Stimulated activated CD4-positive, alpha-beta T cell treated with anti-CD3 and anti-CD28 coated beads, Interleukin-1b, Interleukin-23, amount 100 ng/mL, for 24 hours (primary cell): ENCODE data around the gene BCL7C.
"Not testable (repeated sequence)": the region's sequence is repeated elsewhere in the genome, so short reads cannot be mapped to it uniquely, and the experiment has no call there.

ENCODE experiments used
- DNase-seq, 4 experiments: peaks; one replicate each; pipeline ENCODE4 v3.0.0-alpha.2; 2020; ENCODE audit warnings: low read depth in 4 of 4, low spot score in 1 of 4

Gene BCL7C

DNA sequence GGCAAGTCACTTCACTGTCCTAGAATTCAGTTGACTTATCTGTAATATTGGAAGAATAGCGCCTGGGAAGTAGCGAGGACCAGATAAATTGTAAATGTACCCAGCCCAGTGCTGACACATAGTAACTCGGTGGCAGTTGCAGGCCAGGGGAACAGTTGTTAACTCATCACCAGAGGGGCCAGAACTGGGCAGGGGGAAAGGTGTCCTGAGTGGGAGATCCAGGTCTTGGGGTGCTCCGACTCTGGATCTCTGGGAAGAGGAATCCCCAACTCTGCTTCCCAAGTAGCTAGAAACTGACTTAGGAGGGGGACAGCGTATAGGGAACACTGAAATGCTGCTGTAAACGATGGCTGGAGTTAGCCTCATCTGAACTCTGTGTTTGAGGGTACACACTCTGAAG lies 23.0 kb downstream of the BCL7C start:
- DNase-seq: no peak

DNA sequence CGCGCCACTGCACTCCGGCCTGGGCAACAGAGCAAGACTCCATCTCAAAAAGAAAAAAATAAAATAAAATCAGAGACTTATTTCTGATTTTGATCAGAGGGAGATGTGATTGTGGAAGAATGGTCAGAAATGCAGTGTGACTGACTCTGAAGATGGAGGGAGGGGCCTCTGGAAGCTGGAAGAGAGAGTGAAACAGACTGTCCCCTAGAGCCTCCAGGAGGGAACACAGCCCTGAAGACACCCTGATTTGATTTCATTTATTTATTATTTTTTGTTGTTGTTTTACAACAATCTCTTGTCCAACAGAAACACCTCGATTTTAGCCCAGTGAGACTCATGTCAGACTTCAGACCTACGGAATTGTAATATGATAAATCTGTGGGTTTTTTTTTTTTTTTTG lies 26.1 kb downstream of the BCL7C start:
- no peak for DNase-seq

DNA sequence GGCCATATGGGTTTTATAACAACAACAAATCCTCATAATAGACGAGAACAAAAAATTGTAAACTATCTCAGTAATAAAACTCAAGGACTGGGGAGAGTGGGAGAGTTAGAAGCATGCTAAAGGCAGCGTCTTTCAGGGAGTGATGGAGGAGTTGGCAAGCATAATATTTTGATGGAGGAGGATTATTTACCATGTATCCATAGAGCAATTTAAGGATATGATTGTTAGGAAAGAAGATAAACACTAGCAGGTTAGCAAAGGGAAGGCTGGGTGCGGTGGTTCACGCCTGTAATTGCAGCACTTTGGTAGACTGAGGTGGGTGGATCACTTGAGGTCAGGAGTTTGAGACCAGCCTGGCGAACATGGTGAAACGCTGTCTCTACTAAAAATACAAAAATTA lies 27.8 kb downstream of the BCL7C start:
- DNase-seq: no peak

DNA sequence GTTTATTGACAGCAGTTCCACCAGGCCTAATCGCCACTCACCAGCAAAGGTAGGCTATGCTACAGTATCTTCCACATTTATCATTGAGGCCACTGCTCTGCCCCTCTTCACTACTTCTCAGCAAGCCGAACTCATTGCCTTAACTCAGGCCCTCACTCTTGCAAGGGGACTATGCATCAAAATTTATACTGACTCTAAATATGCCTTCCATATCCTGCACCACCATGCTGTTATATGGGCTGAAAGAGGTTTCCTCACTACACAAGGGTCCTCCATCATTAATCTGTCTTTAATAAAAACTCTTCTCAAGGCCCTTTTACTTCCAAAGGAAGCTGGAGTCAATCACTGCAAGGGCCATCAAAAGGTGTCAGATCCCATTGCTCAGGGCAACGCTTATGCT lies 30.7 kb downstream of the BCL7C start:
- DNase-seq: not testable (repeated sequence)

DNA sequence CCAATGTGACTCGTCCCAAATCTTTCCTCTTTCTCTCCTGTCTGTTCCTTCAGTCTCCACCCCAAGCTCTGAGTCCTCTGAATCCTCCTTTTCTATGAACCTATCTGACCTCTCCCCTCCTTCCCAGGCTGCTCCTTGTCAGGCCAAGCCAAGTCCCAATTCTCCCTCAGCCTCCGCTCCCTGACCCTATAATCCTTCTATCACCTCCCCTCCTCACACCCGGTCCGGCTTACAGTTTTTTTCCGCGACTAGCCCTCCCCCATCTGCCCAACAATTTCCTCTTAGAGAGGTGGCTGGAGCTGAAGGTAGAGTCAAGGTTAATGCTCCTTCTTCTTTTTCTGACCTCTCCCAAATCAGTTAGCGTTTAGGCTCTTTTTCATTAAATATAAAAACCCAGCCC lies 33.1 kb downstream of the BCL7C start:
- DNase-seq: not testable (repeated sequence)

DNA sequence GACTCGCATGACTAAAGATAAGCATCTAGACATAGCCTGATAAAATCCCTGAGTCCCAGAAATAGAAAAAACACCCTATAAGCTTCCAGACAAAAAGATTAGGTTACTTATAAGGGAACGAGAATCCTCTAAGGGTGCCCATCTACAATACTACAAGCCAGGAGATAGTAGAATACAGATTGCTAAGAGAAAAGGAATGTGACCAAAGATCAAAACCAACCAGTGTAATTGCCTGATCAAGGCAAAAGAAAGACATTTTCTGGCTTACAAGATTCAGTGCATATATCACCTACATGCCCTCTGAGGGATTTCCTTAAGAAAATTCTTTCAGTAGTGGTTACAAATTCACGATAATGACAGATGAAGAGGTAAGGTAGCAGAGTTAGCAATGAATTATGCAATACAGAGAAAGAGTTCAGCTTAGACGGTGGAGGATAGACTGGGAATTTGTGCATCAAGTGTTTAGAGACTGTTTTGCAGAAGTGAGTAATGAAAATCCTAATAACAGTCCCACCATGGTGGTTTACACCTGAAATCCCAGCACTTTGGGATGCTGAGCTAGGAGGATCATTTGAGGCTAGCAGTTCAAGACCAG lies 35.0 kb downstream of the BCL7C start:
- DNase-seq: no peak

DNA sequence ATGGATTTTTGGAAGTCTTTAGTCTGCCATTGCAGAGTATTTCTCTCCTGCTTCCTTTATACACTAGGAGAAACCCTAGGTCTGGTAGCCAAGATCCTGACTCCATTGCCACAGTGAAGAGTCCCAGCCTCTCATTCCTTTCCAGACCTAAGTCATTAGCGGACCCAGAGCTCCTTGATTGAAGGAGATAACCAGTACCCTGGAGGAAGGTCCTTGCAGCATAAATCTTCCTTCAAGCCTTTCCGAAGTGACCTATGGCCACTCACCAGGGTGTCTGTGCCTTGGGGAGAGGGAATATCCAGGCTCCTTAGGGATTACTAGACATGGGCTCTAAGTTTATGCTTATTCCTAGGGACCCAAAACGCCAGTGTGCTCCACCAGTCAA lies 35.8 kb downstream of the BCL7C start:
- no peak for DNase-seq

DNA sequence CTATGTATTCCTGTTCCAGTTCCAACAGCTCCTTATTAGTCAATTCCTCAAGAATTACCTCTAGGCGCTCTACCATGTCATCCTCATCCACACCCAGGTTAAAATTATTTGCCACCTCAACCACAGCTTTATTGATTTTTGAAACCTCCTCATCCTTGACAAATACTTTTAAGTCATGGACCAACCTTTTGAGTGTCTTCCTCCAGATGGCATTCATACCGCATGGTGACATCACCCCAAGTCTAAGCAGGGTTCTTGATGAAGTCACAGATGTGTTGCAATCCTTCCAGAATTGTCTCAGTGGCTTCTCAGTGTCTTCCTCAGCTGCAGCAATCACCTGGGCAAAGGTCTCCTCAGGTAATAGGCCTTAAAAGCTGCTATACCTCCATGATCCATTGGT lies 40.1 kb downstream of the BCL7C start:
- no peak for DNase-seq

DNA sequence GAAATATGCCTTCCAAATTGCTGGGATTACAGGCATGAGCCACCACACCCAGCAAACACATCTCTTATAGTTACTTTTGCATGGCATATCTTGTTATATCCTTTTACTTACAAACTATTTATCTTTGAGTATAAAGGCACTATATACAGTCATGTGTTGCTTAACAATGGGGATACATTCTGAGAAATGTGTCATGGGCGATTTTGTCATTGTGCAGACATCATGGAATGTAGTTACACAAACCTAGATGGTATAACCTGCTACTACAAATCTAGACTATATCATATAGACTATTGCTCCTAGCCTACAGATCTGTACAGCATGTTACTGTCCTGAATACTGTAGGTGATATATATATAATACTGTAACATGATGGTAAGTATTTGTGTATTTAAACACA lies 43.6 kb downstream of the BCL7C start:
- no peak for DNase-seq

DNA sequence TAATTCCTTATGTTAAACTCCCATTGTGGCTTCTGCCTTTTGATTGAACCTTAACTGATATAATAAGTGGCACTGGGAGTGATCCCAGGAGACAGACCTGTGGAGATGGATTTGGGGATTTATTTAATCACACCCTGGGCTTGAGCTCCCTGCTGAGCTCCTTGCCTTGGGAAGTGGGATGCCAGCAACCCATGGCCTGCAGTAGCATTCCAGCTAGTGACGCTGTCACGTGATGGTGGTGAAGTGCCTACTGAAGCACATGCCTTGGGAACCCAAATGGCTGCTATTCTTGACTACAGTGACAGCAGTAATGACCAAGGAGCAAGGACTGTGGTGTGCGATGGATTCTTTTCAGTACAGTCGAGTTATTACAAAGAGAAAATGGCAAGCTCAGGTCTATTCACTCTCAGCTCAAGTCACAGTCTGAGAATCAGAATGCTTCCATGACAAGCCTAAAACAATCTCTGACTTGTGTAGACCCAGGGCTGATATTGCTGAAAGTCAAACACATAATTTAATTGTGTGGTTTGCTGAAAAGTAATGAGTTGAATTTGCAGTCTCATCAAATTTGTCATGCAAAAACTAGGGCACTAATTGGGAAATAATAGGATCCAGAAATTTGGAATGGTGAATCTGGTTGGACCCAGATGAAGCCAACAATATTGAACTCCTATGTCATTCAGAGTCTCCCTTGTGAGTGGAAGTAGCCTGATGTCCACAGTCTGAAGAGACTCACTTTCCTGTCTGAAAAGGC lies 47.1 kb downstream of the BCL7C start:
- no peak for DNase-seq

DNA sequence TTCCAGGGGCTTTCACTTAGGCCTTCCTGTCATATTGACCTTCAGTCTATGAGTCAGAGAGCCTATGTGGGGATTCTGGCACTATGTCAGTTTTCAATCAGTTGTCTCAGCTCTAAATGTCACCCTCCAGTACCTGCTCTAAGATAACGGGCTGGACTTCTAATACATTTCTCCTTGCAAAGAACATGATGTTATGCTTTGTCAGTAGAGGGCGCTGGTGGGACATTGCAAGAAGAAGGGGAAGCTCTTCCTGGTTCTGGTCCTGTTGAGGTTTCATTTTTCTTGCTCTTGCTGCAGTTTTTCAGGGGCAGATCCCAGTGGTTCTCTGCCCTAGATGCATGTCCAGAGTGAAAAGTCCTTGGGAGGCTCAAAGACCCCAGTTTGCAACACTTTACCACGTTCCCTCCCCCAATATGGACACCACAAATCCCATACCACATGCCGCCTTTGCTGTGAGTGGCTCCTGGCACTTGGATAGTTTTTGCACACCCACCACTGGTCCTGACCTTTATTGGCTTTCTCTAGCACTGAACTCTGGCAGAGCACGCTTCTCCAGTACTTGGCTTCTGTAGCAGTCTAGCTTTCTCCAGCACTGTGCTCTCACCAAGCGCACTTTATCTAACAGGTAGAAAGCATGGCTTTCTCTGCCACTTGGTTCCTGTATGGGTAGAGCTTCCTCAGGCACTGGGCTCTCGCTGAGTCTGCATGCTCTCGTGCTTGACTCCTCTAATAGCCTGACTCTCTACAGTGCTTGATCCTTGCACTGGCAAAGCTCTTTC lies 49.0 kb downstream of the BCL7C start:
- peak; percentile 56 to 78 (median 69) for DNase-seq

DNA sequence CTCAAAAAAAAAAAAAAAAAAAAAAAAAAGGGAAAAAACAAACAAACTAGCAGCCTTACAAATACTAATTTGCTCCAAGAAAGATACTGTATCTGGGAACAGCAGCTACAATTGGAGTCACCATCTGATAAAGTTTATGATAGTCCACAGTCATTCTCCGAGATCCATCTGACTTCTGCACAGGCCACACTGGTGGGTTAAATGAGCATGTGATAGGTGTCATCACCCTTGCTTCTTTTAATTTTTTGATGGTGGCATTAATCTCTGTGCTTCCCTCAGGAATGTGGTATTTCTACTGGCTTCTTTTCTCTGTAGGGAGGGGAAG lies 49.6 kb downstream of the BCL7C start:
- DNase-seq: no peak

DNA sequence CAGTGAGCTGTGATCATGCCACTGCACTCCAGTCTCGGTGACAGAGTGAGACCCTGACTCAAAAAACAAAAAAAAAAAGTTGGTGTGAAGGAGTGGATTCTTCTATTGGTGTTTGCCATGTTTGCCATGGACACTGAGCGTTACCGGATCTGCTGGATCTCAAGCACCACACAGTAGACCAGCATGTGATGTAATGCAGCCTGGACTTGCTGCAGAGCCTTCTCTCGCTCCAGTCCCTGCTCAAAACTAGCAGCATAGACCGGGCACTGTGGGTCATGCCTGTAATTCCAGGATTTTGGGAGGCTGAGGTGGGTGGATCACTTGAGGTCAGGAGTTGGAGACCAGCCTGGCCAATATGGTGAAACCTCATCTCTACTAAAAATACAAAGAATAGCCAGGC lies 50.4 kb downstream of the BCL7C start:
- DNase-seq: no peak

DNA sequence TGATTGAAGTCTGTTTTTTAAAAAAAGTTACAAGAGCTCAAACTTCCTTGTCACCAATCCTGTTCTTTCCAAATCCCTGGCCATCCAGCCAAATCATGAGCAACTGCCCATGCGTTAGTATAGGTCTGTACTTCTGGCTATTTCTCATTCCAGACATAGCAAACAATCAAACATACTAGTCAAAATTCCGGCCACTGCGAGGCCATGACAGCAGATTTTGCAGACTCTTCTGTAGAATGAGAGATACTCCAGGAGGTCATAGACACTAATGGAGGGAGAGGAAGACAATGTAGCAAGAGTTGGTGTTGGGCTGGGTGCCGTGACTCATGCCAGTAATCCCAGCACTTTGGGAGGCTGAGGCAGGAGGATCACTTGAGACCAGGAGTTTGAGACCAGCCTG lies 50.9 kb downstream of the BCL7C start:
- DNase-seq: no peak

DNA sequence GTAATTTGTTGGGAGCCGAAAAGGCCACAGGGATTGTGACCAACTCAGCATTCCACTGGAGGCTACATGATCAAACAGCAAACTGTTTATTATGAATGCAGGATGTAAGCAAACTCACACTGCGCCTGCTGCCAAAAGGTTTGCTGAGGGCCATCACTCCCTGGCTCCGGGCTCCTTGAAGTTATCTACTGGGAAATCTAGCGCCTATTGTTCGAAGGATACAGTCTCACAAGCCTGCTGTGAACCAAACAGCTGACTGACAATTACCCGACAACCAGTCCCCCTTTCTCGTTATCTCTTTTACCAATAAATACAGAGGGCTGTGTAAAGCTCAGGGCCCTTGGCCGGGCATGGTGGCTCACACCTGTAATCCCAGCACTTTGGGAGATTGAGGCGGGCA lies 52.5 kb downstream of the BCL7C start:
- no peak for DNase-seq

DNA sequence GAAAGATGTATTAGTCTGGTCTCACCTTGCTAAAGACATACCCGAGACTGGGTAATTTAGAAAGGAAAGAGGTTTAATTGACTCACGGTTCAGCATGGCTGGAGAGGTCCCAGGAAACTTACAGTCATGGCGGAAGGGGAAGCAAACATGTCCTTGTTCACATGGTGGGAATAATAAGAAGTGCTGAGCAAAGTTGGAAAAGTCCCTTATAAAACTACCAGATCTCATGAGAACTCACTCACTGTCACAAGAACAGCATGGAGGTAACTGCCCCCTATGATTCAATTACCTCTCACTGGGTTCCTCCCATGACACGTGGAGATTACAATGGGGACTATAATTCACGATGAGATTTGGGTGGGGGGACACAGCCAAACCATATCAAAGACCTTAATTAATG lies 53.3 kb downstream of the BCL7C start:
- no peak for DNase-seq

DNA sequence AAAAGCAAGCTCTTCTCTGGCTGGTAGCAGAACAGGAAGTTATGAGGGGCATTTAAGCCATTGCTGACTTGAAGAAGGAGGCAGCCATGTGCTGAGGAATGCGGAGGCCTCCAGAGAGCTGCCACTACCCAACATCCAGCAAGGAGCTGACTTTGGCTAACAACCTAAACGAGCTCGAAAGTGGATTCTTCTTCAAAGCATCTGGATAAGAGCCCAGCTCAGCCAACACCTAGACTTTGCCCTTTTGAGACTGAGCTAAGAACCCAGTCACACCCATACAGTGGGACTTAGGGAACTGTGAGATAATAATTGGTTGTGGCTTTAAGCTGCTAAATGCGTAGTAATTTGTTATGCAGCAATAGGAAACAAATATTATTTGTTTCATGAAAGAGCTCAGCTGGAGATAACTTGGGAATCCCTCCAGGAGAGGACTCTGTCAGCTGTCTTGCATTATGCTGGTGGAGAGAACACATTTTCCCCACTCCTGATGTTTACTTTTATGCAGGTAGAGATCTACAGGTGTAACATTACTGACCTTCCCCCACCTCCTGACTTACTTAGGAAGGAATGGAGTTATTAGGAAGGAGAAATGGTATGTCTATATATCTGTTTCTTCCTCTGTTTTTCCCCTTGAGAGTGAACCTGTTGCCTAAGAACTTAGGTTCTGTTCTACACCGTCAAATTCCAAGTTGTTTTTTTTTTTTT lies 54.2 kb downstream of the BCL7C start:
- DNase-seq: no peak

DNA sequence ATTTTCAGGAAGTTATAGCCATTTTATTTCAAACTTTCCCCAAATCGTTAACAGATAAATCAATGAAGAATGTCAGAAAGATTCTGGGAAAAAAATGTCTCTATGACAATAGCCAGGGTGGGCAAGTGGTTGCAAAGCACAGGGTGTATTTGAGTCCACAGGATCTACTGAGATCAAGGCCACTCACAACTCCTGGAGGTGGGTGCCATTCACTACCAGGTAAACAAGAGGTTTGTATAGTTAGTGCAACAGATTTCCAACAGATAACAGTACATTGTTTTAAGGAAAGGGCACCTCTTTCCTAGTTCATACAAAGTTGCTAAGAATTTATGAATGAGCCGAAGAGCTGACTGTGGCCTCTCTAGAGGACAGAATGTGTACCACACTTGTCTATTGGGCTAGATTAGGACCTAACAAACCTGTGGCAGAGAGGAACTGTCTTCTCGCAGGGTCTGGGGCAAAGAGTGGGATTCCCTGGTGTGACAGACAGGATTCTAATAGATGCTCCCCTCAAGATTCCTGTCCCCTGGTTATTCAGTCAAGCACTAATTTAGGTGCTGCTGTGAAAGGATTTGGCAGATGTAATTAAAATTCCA lies 54.9 kb downstream of the BCL7C start:
- DNase-seq: no peak

DNA sequence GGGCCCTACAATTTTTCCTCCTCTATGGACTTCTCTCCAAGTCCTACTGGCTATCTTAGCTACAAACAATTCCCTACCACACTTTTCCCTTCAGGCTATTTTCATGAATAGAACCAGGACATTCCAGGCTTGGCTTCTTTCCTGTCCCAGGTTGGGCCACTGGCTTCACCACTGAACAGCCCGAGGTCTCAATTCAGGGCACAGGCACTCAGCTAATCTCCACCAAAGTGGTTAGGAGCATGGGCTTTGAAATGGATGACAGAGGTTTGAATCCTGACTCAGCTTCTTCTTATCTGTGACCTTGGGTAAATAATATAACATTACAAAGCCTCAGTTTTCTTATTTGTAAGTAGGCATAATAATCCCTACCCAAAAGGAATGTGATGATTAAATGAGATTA lies 56.0 kb downstream of the BCL7C start:
- DNase-seq: no peak
